PFSK-1 (cell line): ENCODE results near the gene ATP2A1.

Experiments used
- POLR2AphosphoS5 ChIP-seq: IDR thresholded peaks from 2 replicates; pipeline ENCODE4 v1.6.1; 2012; ENCODE audit warnings: low read depth, mild to moderate bottlenecking, control low read depth, low read length, moderate library complexity
- SIN3A ChIP-seq: IDR thresholded peaks from 2 replicates; pipeline ENCODE4 v1.6.1; 2012; ENCODE audit warnings: mild to moderate bottlenecking, low read length, moderate library complexity, borderline replicate concordance; ENCODE audit not compliant: insufficient read depth
- TAF1 ChIP-seq: IDR thresholded peaks from 2 replicates; pipeline ENCODE4 v1.6.1; 2012; ENCODE audit warnings: low read length, control low read depth, borderline replicate concordance; ENCODE audit not compliant: insufficient read depth

DNA sequence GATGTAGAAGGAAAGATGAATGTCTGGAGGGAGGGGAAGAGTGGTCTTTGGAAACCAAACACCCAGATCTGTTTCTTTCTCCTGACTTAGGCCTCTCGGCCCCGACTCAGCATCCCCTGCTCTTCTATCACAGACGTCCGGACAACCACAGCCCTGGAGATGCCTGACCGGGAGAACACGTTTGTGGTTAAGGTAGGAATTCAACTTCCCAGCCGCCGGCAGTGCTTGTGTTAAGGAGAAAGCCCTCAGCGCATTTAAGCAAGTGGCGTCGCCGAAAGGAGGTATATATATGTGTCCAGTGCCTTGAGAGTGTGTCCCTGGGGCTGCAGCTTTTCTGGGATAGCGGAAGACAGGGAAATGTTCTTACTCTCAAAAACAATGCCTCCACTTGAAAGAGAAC, 11.0 kb upstream of the ATP2A1 start:
- TF ChIP-seq POLR2AphosphoS5: no peak
- TF ChIP-seq TAF1: no peak
- TF ChIP-seq SIN3A: no peak
